GM23338 (cell line): ENCODE data around the gene GCKR.

Experiments used
- CREB1 ChIP-seq: fragments of 250-450 bp; sonication (Bioruptor Pico); IDR thresholded peaks from 2 replicates; pipeline ENCODE4 v1.5.0; 2020; ENCODE audit warnings: low read depth, mild to moderate bottlenecking, moderate library complexity
- EZH2 ChIP-seq: fragments of 200-600 bp; sonication (generic); IDR thresholded peaks from one replicate; pipeline ENCODE4 v1.8.0; 2017; ENCODE audit warnings: antibody characterized with exemption, mild to moderate bottlenecking, low read depth; ENCODE audit not compliant: unreplicated experiment
- EZH2phosphoT487 ChIP-seq: fragments of 200-600 bp; sonication (generic); IDR thresholded peaks from one replicate; pipeline ENCODE4 v1.8.1; 2018; ENCODE audit warnings: antibody characterized with exemption; ENCODE audit not compliant: unreplicated experiment
- JUNB ChIP-seq: IDR thresholded peaks from one replicate; pipeline ENCODE4 v1.6.1; 2016; ENCODE audit warnings: antibody characterized with exemption; ENCODE audit not compliant: unreplicated experiment
- NANOG ChIP-seq: IDR thresholded peaks from 2 replicates; pipeline ENCODE4 v1.6.1; 2016; ENCODE audit warnings: antibody characterized with exemption, borderline replicate concordance
- POLR2AphosphoS5 ChIP-seq: IDR thresholded peaks from 2 replicates; pipeline ENCODE4 v1.6.1; 2016; ENCODE audit warnings: antibody characterized with exemption, low read depth
- STAT1 ChIP-seq: IDR thresholded peaks from one replicate; pipeline ENCODE4 v1.6.1; 2016; ENCODE audit warnings: antibody characterized with exemption; ENCODE audit not compliant: unreplicated experiment
- ZNF114 ChIP-seq: fragments of 250-450 bp; sonication (Bioruptor Pico); IDR thresholded peaks from 2 replicates; pipeline ENCODE4 v1.5.0; 2020; ENCODE audit warnings: mild to moderate bottlenecking, moderate library complexity
- ZNF331 ChIP-seq: fragments of 250-450 bp; sonication (Bioruptor Pico); IDR thresholded peaks from 2 replicates; pipeline ENCODE4 v1.5.0; 2020; ENCODE audit warnings: low read depth, mild to moderate bottlenecking, moderate library complexity
- TF ChIP-seq, protein P1 (sequence below), 2 experiments: fragments of 200-600 bp in 1 of 2; sonication (generic) in 1 of 2; conservative IDR thresholded peaks; 2 replicates each; pipeline versions ENCODE4 v1.5.1 to v1.6.1; 2016 to 2017; ENCODE audit warnings: antibody characterized with exemption in 2 of 2, low read depth in 2 of 2, mild to moderate bottlenecking in 2 of 2, moderate library complexity in 1 of 2
- TF ChIP-seq, protein P2 (sequence below): IDR thresholded peaks from 2 replicates; pipeline ENCODE4 v1.6.1; 2016; ENCODE audit warnings: antibody characterized with exemption
- TF ChIP-seq, protein P3 (sequence below): IDR thresholded peaks from one replicate; pipeline ENCODE4 v1.6.1; 2018; ENCODE audit warnings: antibody characterized with exemption; ENCODE audit not compliant: unreplicated experiment

DNA sequence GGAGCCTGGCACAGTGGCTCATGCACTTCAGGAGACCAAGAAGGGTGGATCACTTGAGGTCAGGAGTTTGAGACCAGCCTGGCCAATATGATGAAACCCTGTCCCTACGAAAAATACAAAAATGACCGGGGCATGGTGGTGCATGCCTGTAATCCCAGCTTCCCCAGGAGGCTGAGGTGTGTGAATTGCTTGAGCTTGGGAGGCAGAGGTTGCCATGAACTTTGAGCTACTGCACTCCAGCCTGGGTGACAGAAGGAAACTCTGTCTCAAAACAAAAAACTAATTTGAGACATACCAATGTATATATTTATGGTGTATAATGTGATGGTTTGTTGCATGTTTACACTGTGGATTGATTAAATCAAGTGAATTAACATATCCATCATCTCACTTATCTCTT, 64.4 kb downstream of the GCKR start:
- TF ChIP-seq, protein P1, sequence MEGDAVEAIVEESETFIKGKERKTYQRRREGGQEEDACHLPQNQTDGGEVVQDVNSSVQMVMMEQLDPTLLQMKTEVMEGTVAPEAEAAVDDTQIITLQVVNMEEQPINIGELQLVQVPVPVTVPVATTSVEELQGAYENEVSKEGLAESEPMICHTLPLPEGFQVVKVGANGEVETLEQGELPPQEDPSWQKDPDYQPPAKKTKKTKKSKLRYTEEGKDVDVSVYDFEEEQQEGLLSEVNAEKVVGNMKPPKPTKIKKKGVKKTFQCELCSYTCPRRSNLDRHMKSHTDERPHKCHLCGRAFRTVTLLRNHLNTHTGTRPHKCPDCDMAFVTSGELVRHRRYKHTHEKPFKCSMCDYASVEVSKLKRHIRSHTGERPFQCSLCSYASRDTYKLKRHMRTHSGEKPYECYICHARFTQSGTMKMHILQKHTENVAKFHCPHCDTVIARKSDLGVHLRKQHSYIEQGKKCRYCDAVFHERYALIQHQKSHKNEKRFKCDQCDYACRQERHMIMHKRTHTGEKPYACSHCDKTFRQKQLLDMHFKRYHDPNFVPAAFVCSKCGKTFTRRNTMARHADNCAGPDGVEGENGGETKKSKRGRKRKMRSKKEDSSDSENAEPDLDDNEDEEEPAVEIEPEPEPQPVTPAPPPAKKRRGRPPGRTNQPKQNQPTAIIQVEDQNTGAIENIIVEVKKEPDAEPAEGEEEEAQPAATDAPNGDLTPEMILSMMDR (conservative IDR thresholded peaks at IDR 0.05; ENCODE audit: low read depth in 2 of 2), result no peak
- TF ChIP-seq EZH2phosphoT487, result no peak
- TF ChIP-seq, protein P2, sequence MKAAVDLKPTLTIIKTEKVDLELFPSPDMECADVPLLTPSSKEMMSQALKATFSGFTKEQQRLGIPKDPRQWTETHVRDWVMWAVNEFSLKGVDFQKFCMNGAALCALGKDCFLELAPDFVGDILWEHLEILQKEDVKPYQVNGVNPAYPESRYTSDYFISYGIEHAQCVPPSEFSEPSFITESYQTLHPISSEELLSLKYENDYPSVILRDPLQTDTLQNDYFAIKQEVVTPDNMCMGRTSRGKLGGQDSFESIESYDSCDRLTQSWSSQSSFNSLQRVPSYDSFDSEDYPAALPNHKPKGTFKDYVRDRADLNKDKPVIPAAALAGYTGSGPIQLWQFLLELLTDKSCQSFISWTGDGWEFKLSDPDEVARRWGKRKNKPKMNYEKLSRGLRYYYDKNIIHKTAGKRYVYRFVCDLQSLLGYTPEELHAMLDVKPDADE, result no peak
- no peak for TF ChIP-seq POLR2AphosphoS5
- TF ChIP-seq, protein P3, sequence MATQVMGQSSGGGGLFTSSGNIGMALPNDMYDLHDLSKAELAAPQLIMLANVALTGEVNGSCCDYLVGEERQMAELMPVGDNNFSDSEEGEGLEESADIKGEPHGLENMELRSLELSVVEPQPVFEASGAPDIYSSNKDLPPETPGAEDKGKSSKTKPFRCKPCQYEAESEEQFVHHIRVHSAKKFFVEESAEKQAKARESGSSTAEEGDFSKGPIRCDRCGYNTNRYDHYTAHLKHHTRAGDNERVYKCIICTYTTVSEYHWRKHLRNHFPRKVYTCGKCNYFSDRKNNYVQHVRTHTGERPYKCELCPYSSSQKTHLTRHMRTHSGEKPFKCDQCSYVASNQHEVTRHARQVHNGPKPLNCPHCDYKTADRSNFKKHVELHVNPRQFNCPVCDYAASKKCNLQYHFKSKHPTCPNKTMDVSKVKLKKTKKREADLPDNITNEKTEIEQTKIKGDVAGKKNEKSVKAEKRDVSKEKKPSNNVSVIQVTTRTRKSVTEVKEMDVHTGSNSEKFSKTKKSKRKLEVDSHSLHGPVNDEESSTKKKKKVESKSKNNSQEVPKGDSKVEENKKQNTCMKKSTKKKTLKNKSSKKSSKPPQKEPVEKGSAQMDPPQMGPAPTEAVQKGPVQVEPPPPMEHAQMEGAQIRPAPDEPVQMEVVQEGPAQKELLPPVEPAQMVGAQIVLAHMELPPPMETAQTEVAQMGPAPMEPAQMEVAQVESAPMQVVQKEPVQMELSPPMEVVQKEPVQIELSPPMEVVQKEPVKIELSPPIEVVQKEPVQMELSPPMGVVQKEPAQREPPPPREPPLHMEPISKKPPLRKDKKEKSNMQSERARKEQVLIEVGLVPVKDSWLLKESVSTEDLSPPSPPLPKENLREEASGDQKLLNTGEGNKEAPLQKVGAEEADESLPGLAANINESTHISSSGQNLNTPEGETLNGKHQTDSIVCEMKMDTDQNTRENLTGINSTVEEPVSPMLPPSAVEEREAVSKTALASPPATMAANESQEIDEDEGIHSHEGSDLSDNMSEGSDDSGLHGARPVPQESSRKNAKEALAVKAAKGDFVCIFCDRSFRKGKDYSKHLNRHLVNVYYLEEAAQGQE, result no peak
- no peak for TF ChIP-seq CREB1 (CRISPR knock-in tag)
- no peak for TF ChIP-seq EZH2
- TF ChIP-seq NANOG, result no peak
- no peak for TF ChIP-seq JUNB
- no peak for TF ChIP-seq ZNF114 (CRISPR knock-in tag)
- no peak for TF ChIP-seq ZNF331 (CRISPR knock-in tag)
- TF ChIP-seq STAT1, result no peak
